Stimulated activated CD4-positive, alpha-beta T cell treated with anti-CD3 and anti-CD28 coated beads, Interleukin-2, amount 100 ng/mL, for 48 hours (primary cell): ENCODE measurements around the gene GLYATL1B.
"Not testable (repeated sequence)": the region's sequence is repeated elsewhere in the genome, so short reads cannot be mapped to it uniquely, and the experiment has no call there.

Experiments used
- DNase-seq, 2 donors: peaks; one replicate each; pipeline ENCODE4 v3.0.0-alpha.2; 2020

The GLYATL1B gene, protein sequence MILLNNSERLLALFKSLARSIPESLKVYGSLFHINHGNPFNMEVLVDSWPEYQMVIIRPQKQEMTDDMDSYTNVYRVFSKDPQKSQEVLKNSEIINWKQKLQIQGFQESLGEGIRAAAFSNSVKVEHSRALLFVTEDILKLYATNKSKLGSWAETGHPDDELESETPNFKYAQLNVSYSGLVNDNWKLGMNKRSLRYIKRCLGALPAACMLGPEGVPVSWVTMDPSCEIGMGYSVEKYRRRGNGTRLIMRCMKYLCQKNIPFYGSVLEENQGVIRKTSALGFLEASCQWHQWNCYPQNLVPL

DNA sequence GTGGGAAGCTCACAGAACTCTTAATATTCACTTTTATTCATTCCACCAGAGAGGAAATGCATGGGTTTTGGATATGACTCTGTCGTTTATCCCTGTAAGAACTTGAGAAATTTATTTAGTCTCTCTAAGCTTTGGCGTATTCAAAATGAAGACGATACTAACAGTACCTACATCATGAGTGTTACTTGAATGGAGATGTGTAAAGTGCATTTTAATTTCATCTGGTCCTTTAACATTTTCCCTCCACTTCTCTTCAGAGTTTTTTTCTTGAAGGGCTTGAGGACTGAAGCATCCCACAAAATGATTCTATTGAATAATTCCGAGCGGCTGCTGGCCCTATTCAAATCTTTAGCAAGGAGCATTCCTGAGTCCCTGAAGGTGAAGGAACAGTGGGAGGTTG, at the start of gene GLYATL1B:
Gene GLYATL1B (plus strand): TSS at position 301 of the 400 bp plus-strand sequence. CDS start 0 bp downstream, at position 301.
- DNase-seq = not testable (repeated sequence)

DNA sequence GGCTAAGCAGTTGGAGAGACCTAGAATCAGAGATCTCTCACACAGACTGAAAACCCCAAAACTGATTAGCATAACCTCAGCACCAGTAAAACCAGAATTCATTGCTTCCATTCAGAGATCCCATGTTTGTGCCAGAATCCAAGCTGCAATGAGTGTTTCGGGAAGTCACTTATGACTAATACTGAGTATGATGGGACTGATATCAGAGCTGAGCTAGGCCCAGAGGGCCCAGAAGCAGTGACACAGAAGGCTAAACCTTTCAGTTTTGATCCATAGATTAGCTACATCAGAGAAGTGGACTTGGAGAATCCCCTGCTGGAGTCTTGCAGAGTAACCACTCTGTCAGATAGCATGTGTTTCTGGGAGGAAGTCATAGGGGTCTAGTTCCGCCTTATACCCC, 49.6 kb upstream of the GLYATL1B start:
- not testable (repeated sequence) for DNase-seq

DNA sequence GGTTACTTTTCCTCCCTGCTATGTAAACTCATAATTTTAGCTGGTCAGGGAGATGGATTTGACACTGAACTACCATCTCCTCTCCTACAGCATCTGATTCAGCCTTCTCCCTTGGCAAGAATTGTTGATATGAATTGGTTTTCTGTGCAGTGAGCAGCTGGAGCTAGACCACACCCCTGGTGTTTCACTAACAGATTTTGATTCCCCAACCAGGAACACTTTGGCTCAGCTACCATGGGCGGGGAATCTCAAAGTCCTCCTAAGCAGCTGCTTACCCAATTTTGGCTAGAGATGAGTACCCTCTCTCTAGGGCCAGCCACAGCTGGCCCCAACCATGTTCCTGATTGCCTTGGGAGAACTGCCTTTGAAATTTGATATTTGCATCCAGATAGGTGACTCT, 48.7 kb upstream of the GLYATL1B start:
- DNase-seq = not testable (repeated sequence)

DNA sequence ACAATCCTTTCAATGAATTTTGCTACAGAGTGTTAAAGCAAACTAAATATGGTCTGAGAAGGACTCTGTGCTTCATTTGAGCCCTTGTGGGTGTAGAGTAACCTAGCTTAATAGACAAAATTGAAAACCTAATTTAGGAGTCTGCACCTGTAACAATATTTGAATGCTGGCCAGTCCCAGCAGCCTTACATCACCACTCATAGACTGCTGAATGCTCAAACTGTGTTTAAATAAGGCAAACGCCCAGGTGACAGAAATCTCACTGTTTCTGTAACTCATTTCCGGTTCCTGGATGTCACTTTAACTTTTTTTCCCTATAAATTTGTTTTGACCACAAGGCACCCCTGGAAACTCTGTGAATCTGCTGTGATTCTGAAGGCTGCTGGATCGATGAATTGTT, 45.5 kb upstream of the GLYATL1B start:
- no peak for DNase-seq

DNA sequence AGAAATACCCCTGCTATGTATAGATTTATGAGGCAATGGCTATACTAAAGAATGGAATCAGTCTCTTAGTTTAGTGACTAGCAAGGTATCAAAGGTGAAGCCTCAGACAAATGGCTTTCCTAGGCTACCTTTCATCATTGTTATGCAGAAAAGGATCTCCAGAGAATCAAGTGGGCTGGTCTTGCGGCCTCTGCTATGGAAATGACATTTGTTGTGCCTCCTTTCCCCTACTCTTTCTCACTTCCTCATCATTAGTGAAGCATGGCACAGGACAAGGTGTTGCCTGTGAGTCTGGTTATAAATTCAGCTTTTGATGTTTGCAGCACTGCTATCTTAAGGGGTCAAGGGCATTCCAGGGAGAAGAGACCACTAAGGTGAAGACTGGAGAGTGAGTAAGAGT, 34.7 kb upstream of the GLYATL1B start:
- not testable (repeated sequence) for DNase-seq

DNA sequence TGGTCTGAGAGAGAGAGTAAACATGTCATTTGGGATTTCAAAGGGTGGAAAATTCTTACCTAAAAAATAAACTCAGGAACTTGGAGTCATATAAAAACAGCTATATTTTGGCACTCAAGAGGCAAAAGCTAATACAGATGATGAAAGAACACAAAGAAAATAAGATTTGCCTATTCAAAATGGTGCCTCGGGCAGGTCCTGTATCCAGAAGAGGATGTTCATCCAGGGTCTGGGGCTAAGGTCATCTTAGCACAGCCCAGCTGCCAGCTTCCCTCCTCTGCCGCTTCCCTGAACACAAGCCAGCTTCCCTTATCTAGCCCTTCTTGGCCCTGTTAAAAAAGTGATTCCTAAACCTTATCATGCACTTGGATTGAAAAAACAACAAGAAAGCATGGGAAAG, 33.8 kb upstream of the GLYATL1B start:
- not testable (repeated sequence) for DNase-seq

DNA sequence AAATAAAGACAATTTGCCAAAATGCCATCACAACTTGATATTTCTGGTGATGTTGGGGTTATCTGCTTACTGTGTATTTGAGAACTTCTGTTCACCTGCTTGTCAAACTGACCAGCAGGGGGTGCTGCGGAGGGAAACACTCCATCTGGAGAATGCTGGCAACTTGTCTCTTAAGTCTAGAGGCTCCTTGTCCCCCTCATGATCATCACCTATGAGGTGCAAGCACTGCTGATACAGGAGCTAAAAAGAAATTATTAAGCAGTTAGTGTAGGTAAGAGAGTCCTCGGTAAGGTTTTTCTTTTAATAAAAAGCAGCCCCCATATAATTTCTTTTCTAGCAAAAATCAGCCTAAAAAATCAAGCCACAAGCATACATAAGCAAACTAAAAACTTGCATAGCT, 32.7 kb upstream of the GLYATL1B start:
- peak; percentile 79 to 81 for DNase-seq

DNA sequence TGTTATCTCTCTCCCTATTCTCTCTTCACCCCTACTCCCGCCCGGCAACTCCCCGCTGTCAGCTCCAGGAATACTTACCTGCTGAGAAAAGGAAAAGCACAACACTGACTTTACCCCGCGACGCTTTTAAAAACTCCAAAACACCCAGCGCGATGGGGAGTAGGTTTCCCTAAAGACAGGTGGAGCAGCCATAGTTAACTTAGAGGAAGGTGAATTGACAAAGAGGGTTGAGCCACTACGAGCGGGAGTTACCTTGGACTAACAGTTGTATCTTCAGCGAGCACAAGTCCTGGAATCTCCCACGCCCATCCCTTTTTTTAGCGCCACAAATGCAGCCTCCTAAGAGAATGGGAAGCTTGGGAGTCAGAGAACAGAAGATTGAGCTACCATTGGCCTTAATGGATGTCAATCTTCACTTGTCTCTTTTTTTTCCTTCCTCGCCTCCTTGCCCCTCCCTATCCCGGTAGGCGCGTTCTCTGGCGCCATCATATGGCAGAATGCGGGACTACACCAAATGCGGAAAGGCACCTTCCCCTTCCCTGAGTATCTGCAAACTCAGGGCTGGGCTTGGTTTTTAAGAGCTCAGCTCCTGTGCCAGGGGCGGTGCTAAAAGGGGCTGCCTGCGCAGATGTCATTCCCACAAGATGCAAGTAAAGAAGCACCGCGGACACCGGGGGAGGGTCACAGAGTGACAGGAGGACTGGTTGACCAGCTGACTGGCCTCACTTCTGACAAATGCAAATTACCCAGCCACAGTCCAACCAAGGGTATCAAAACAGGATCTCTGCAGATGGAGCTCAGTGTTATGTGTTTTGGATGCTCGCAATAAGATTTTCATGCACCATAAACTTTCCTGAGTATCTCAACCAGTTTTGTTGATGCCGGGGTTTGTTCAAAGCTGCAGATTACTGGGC, 27.7 kb upstream of the GLYATL1B start:
- DNase-seq = peak; percentile 90 to 93

DNA sequence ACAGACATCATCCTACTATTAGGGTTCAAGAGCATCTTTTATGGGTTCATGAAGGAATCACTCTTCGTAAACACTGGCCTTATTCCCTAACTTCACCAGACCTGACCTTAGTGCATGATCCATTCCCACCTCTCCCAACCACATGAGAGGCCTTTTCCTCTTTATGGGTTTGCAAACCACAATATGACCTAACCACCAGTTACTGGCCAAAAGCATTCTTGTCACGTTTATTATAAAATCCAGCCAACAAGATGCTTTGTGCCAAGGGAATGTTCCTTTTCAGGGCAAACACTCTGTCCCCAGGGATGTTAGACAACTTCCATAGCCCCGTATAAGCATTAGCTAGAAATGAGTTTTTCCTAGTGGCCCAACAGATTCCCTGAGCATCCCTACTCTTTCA, 26.0 kb upstream of the GLYATL1B start:
- DNase-seq = not testable (repeated sequence)

DNA sequence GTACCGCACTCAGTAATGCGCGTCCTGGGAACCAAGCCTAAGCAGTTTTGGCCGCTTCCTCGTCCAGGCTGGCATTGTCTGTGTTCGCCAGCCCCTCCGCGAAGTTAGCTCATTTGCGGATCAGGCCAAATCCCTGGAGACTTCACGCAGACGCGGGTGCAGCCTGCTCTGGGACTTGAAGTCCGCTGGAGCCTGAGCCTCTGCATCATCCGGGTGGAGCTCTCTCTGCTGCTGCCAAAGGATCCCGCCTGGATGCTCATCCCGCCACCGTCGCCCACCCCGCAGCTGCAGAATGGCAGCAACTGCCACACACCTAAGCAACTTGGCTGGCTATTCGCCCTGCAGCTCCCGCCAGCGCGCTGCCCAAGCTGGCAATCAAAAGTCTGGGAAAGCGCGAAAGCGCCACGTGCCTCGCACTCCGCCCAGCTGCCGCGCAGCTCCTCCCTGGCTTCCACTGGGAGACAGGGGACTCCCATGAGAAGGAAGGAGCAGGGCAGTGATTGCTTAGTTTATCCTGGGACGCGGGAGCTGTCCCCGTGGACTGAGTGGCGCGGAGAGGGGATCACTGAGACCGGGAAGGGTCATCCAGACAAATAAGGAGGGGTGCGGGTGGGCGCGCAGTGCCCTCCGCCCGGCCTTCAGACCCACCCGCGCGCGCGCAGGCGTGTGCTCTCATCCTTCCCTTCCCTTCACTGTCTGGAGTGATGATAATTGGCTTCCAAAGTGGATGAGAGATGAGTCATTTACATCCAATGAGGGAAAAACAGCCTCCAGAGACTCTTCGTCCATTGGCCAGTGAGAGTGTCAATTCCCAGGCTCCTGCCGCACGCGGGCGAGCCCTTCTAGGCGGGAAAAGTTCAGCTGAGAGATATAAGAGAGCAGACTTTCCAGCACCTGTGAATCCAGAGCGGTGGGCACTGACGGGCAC, 23.2 kb upstream of the GLYATL1B start:
- DNase-seq = no peak

DNA sequence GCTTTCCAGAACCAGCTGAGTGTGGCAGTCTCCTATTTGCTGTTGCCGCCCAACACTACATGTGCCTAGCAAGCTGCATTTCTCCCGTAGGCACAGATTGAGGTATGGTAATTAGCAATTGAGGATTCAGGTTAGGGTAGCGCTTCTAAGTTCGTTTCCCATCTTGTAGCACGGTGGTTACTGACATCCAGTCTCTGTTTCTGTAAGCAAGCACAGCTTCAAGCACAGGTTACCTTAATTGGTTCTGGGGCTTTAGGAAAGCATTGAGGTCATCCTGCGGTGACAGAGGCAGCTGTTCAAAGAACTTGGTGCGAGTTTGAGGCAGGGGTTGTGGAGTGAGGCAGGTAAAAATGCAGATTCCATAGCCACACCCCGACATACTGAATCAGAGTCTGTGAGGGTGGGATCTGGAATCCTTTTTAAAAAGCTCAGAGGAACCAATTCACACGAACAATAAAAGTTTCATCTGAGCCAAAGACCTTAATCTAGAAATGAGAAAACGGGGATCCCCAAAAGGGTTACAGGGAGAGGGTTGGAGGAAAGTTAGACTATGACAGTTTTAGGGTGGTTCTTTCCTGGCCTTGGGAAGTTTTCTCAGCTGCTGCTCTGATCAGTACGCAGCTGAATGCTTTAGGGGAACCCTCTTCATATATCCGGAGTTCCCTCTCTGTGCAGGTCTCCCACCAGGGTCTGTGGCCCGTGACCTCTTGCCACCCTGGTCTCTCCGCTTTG, 21.9 kb upstream of the GLYATL1B start:
- DNase-seq = not testable (repeated sequence)

DNA sequence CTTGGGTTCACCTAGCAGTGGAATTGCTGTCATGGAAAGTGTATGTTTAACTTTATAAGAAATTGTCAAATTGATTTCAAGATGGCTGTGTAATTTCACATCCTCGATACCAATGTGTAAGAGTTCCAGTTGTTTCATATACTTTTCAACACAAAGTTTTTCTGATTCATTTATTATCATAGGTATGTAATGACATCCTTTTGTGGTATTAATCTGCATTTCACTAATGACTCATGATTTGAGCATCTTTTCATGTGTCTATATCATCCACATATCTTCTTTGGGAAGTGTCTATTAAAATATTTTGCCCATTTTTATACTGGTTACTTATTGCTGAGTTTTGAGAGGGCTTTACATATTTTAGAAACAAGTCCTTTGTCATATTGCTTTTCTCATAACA, 17.0 kb upstream of the GLYATL1B start:
- DNase-seq = no peak

DNA sequence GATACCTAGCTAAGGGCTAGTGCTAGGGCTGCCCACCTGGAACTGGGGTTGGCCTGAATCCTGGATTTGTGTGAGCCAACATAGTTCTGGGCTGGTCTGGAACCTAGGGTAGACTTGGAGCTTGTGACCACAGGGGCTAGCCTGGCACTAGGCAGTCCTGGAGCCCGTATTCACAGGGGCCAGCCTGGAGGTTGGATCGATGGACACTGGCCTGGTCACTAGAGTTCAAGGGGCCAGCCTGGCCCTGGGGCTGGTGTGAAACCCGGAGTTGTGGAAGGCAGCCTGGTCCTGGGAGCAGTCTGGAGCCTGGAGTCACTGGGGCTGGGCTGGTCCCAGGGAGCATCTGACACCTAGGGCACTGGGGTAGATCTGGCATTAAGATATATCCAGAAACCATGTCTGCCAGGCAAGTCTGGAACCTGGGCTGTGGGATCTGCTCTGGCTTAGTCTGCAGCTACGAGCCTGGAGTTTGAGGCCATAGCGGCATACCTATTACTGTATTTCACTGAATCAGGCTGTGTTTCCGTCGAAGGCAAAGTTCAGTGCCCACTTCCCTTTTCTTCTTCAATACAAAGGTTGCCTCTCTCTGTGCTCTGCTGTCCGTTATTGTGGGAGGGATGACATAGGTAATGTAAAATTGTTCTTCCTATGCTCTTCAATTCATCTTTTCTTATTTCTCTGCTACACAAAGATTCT, 9.1 kb upstream of the GLYATL1B start:
- no peak for DNase-seq

DNA sequence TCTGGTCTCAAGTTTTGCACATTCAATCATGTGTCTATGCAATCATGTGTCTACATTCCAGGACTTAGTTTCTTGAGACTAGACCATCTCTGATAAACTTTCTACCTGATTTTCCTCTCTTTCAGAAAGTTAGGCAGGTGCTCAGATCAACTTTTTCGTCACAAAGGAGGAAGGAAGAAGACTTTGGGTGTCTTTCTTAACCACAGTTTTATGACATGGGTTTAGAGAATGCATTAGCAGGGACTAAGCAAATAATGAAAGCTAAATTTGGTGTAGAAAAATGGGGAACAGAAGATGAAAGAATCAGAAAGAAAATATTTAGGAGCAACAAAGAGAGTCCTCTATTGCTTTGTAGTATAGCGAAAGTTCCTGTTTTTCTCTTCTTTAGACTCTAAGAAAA, 7.7 kb upstream of the GLYATL1B start:
- no peak for DNase-seq

DNA sequence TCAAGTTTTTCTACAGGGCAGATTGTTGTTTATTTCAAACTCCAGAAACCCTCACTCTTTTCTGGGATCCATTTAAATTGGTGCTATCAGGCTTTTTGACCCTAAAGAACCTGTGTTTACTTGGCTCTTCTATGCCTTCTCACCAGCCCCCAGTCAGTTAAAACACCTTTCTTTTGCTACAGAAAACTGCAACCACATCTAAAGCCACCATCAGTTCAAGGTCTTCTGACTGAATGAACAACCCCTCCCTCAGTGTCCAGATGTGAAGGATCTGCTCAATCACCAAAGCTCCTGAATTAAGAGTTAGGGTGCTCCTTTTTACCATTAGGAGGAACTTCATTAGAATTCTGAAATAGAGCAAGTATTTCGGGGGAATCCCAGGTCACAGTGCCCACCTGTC, 7.0 kb upstream of the GLYATL1B start:
- DNase-seq = no peak

DNA sequence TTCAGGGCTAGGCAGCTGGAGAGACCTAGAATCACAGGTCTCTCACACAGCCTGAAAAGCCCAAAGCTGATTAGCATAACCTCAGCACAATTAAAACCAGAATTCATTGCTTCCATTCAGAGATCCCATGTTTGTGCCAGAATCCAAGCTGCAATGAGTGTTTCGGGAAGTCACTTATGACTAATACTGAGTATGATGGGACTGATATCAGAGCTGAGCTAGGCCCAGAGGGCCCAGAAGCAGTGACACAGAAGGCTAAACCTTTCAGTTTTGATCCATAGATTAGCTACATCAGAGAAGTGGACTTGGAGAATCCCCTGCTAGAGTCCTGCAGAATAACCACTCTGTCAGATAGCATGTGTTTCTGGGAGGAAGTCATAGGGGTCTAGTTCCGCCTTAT, 5.7 kb upstream of the GLYATL1B start:
- not testable (repeated sequence) for DNase-seq

DNA sequence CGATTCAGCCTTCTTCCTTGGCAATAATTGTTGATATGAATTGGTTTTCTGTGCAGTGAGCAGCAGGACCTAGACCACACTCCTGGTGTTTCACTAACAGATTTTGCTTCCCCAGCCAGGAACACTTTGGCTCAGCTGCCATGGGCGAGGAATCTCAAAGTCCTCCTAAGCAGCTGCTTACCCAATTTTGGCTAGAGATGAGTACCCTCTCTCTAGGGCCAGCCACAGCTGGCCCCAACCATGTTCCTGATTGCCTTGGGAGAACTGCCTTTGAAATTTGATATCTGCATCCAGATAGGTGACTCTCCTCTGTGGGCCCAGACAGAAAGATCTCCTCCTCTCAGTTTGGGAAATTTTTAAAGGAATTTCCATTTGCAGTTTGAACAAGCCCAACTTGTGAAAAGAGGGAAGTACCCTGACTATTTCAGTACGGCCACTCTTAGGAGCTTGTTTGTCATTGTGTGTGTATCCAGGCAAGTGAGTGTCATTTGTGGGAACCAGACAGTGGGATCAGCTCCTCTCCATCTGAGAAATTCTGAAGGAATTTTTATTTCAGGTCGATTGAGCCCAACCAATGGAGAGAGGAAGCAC, 4.6 kb upstream of the GLYATL1B start:
- DNase-seq = not testable (repeated sequence)

DNA sequence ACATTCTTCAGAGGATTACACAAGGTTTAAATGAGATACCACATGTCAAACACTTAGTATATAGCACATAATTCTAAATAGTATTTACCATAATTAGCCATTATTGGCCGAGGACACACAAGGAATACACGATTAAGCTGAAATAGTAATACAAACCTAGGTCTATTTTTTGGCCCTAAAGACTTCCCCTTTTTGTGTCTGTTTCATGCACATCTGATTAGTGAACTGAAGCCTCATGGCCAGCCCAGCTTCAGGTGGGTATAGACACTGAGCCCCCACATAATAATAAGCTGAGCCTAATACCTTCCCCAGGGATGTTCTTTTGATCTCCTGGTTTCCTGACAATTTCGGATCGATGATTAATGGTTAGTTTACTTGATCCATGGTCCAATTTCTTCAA, 2.1 kb downstream of the GLYATL1B start:
- DNase-seq = no peak

DNA sequence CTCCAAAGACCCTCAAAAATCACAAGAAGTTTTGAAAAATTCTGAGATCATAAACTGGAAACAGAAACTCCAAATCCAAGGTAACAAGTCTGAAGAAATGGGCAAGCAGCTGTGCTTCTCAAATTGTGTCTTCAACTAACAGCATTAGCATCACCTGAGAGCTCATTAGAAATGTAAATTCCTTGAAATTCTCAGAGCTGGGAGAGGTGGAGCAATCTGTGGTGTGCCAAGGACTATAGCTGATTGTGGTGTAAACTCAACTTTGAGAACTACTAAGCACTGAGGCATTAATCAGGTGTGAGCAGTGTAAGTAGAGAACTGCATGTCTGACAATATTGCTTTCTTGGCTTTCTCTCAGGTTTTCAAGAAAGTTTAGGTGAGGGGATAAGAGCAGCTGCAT, 7.5 kb downstream of the GLYATL1B start:
- DNase-seq = not testable (repeated sequence)

DNA sequence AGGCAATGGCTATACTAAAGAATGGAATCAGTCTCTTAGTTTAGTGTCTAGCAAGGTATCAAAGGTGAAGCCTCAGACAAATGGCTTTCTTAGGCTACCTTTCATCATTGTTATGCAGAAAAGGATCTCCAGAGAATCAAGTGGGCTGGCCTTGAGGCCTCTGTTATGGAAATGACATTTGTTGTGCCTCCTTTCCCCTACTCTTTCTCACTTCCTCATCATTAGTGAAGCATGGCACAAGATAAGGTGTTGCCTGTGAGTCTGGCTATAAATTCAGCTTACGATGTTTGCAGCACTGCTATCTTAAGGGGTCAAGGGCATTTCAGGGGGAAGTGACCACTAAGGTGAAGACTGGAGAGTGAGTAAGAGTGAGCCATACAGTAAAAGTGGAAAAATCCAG, 9.1 kb downstream of the GLYATL1B start:
- not testable (repeated sequence) for DNase-seq

DNA sequence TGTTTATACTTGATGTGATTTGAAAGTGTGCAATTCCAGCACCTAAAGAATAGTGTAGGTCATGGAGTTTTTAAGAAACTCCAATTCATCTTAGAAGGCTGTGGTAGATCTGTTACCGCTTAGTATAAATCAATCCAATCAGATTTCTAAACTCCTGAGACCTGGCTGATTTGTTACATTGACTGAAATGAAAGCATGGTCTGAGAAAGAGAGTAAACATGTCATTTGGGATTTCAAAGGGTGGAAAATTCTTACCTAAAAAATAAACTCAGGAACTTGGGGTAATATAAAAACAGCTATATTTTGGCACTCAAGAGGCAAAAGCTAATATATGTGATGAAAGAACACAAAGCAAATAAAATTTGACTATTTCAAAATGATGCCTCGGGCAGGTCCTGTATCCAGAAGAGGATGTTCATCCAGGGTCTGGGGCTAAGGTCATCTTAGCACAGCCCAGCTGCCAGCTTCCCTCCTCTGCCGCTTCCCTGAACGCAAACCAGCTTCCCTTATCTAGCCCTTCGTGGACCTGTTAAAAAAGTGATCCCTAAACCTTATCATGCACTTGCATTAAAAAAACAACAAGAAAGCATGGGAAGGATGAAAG, 10.0 kb downstream of the GLYATL1B start:
- not testable (repeated sequence) for DNase-seq
